OCI-LY3 (cell line): ENCODE results near the gene UMAD1.

Experiments used
- H2AFZ ChIP-seq: fragments of 200-600, 300-600 bp; shearing (Covaris generic); 2 replicates; pipeline ENCODE4 v1.6.0; 2014; ENCODE audit warnings: antibody characterized with exemption, low read depth, low read length
- H3K27ac ChIP-seq: fragments of 200-600, 300-600 bp; sonication (generic); 2 replicates; pipeline ENCODE4 v1.5.1; 2014; ENCODE audit warnings: mild to moderate bottlenecking, low read length, moderate library complexity, mixed read lengths
- H3K27me3 ChIP-seq: fragments of 200-600, 300-600 bp; sonication (generic); 2 replicates; pipeline ENCODE4 v1.6.1; 2014; ENCODE audit warnings: low read depth, low read length, mixed read lengths
- H3K36me3 ChIP-seq: fragments of 200-600, 300-600 bp; sonication (generic); replicated peaks from 2 replicates; pipeline ENCODE3; 2014; ENCODE audit warnings: low read depth, low read length, mixed read lengths
- H3K4me1 ChIP-seq: fragments of 300-600, 200-600 bp; sonication (generic); 2 replicates; pipeline ENCODE4 v1.6.1; 2014; ENCODE audit warnings: low read length, mixed read lengths
- H3K4me2 ChIP-seq: fragments of 200-600, 300-600 bp; sonication (generic); 2 replicates; pipeline ENCODE4 v1.6.1; 2014; ENCODE audit warnings: low read length, mixed read lengths
- H3K4me3 ChIP-seq: fragments of 300-600, 200-600 bp; sonication (generic); 2 replicates; pipeline ENCODE4 v1.5.1; 2014; ENCODE audit warnings: antibody characterized with exemption, mild to moderate bottlenecking, low read length, moderate library complexity
- H3K79me2 ChIP-seq: fragments of 300-600, 200-600 bp; shearing (Covaris generic); 2 replicates; pipeline ENCODE4 v1.6.1; 2014; ENCODE audit warnings: mild to moderate bottlenecking, low read length, mixed read lengths
- H3K9ac ChIP-seq: fragments of 300-600, 200-600 bp; shearing (Covaris generic); 2 replicates; pipeline ENCODE4 v1.6.0; 2014; ENCODE audit warnings: mild to moderate bottlenecking, low read length, moderate library complexity
- H3K9me3 ChIP-seq: fragments of 200-600, 300-600 bp; shearing (Covaris generic); 2 replicates; pipeline ENCODE4 v1.6.1; 2014; ENCODE audit warnings: low read length, mixed read lengths; ENCODE audit not compliant: insufficient read depth
- H4K20me1 ChIP-seq: fragments of 200-600, 300-600 bp; sonication (generic); 2 replicates; pipeline ENCODE4 v1.6.1; 2016; ENCODE audit warnings: low read length, mixed read lengths; ENCODE audit not compliant: insufficient read depth
- CTCF ChIP-seq: fragments of 200-600, 300-600 bp; sonication (generic); IDR thresholded peaks from 2 replicates; pipeline ENCODE4 v1.5.1; 2014; ENCODE audit warnings: antibody characterized with exemption, low read length, low read depth
- EZH2phosphoT487 ChIP-seq: fragments of 200-600 bp; shearing (Covaris generic); IDR thresholded peaks from 2 replicates; pipeline ENCODE4 v1.6.1; 2018; ENCODE audit warnings: antibody characterized with exemption, mixed run types, low read depth

UMAD1 gene

GRCh38 chr7:7641129-7641663 lies 644 bp downstream of the UMAD1 start:
- peaks cover 14% of the 10 kb centered on the region for H3K79me2 ChIP-seq
- peak overlapping the region; percentile 51; the same call in 1 of the 2 replicates for H2AFZ ChIP-seq

GRCh38 chr7:7642081-7642480 lies 1.5 kb downstream of the UMAD1 start:
- no peak overlapping the region for H2AFZ ChIP-seq
- no peaks in the 10 kb centered on the region for H3K9me3 ChIP-seq
- H3K79me2 ChIP-seq, result peaks cover 14% of the 10 kb centered on the region
- H3K4me3 ChIP-seq, result peak overlapping the region; percentile 82; the same call in 1 of the 2 replicates
- H4K20me1 ChIP-seq, result no peaks in the 10 kb centered on the region
- H3K4me1 ChIP-seq, result peaks cover 12% of the 10 kb centered on the region
- H3K4me2 ChIP-seq, result peak overlapping the region; percentile 86
- H3K36me3 ChIP-seq, result no peaks in the 10 kb centered on the region
- H3K27ac ChIP-seq, result no peak overlapping the region
- TF ChIP-seq EZH2phosphoT487 (no peak), CTCF (no peak)
- no peak overlapping the region for H3K9ac ChIP-seq
- H3K27me3 ChIP-seq, result no peaks in the 10 kb centered on the region

More at GRCh38 chr7:7641129-7641663, 644 bp downstream of the UMAD1 start:
- H3K36me3 ChIP-seq, result no peaks in the 10 kb centered on the region
- peak overlapping the region; percentile 82 for H3K4me3 ChIP-seq
- TF ChIP-seq EZH2phosphoT487 (no peak), CTCF (no peak)
- peak overlapping the region; percentile 86 for H3K4me2 ChIP-seq
- H3K27me3 ChIP-seq, result no peaks in the 10 kb centered on the region
- H3K9ac ChIP-seq, result peak overlapping the region; percentile 75
- H3K9me3 ChIP-seq, result no peaks in the 10 kb centered on the region
- H3K4me1 ChIP-seq, result peaks cover 12% of the 10 kb centered on the region
- no peaks in the 10 kb centered on the region for H4K20me1 ChIP-seq
- peak overlapping the region; percentile 29 for H3K27ac ChIP-seq

GRCh38 chr7:7647495-7648036 lies 7.0 kb downstream of the UMAD1 start:
- no peak overlapping the region for H3K9ac ChIP-seq
- H3K36me3 ChIP-seq, result no peaks in the 10 kb centered on the region
- no peak overlapping the region for H3K4me3 ChIP-seq
- no peaks in the 10 kb centered on the region for H3K9me3 ChIP-seq
- no peaks in the 10 kb centered on the region for H4K20me1 ChIP-seq
- no peak overlapping the region for H3K4me2 ChIP-seq
- no peak for TF ChIP-seq CTCF
- TF ChIP-seq EZH2phosphoT487, result no peak
- no peak overlapping the region for H3K27ac ChIP-seq
- no peaks in the 10 kb centered on the region for H3K4me1 ChIP-seq
- H3K27me3 ChIP-seq, result no peaks in the 10 kb centered on the region
- no peak overlapping the region for H2AFZ ChIP-seq
- H3K79me2 ChIP-seq, result no peaks in the 10 kb centered on the region

- Histone ChIP-seq H3K9ac (no peak overlapping the region), H2AFZ (no peak overlapping the region), H4K20me1 (no peaks in the 10 kb centered on the region), H3K27me3 (no peaks in the 10 kb centered on the region), H3K4me2 (no peak overlapping the region), H3K9me3 (no peaks in the 10 kb centered on the region), H3K36me3 (no peaks in the 10 kb centered on the region), H3K4me1 (no peaks in the 10 kb centered on the region), H3K4me3 (no peak overlapping the region), H3K79me2 (no peaks in the 10 kb centered on the region), H3K27ac (no peak overlapping the region)
- no peak for TF ChIP-seq CTCF
- TF ChIP-seq EZH2phosphoT487, result no peak
Observed at GRCh38 chr7:7650682-7651206, 10.2 kb downstream of the UMAD1 start.
